ENCODE data around the gene DPYD.

- TF ChIP-seq EZH2 (optimal IDR thresholded peaks at IDR 0.05; ENCODE audit: low read depth, low read length) = no peak
- TF ChIP-seq CTCF (IDR thresholded peaks at IDR 0.05; ENCODE audit: low read length) = no peak
These were observed 356.9 kb downstream of the DPYD start for GRCh38 chr1:97563926-97564325.
